Common myeloid progenitor, CD34-positive (primary cell): ENCODE measurements around the gene FUS.

ENCODE experiments used
- CTCF ChIA-PET: fragments of 350-600 bp; sonication (Branson Sonifier 250); formaldehyde crosslinking; loops from one replicate; lab custom pipeline; 2021; ENCODE audit warnings: antibody characterized with exemption; lab: Charles Lee
- POLR2A ChIA-PET: fragments of 350-600 bp; sonication (Branson Sonifier 250); formaldehyde crosslinking; loops from one replicate; lab custom pipeline; 2021; ENCODE audit warnings: antibody characterized with exemption; lab: Charles Lee
- DNase-seq, 3 donors: peaks; one replicate each; pipeline versions ENCODE4 v3.0.0 to v3.0.0-alpha.2; 2013
- H3K27ac ChIP-seq, 2 experiments: 1 replicate in 1 of 2; 2 replicates in 1 of 2; pipeline ENCODE4 v1.7.0; 2013; ENCODE audit warnings: inconsistent platforms in 2 of 2, low read length in 2 of 2, mild to moderate bottlenecking in 2 of 2, low read depth in 1 of 2, moderate library complexity in 1 of 2; ENCODE audit not compliant: severe bottlenecking in 2 of 2, insufficient read depth in 1 of 2, poor library complexity in 1 of 2
- H3K27me3 ChIP-seq, 5 experiments: replicated peaks in 2 of 5; 1 replicate in 3 of 5; 2 replicates in 2 of 5; pipeline versions ENCODE4 v1.6.1 to v1.7.0; 2013; ENCODE audit warnings: low read length in 4 of 5, mild to moderate bottlenecking in 2 of 5, moderate library complexity in 2 of 5, inconsistent platforms in 1 of 5; ENCODE audit not compliant: insufficient read depth in 5 of 5, control insufficient read depth in 4 of 5
- H3K36me3 ChIP-seq, 4 experiments: 1 replicate in 2 of 4; 2 replicates in 2 of 4; pipeline versions ENCODE4 v1.6.1 to v1.7.0; 2013; ENCODE audit warnings: low read length in 3 of 4, control low read depth in 1 of 4, mild to moderate bottlenecking in 1 of 4; ENCODE audit not compliant: control insufficient read depth in 4 of 4, insufficient read depth in 4 of 4
- H3K4me1 ChIP-seq, 4 experiments: 1 replicate in 3 of 4; 2 replicates in 1 of 4; pipeline versions ENCODE4 v1.6.1 to v1.7.1; 2013; ENCODE audit warnings: low read length in 3 of 4, mild to moderate bottlenecking in 3 of 4, control low read depth in 1 of 4, inconsistent platforms in 1 of 4, moderate library complexity in 1 of 4; ENCODE audit not compliant: control insufficient read depth in 4 of 4, insufficient read depth in 4 of 4; ENCODE audit errors: control extremely low read depth in 1 of 4
- H3K4me3 ChIP-seq, 7 experiments: 1 replicate in 4 of 7; 2 replicates in 3 of 7; pipeline versions ENCODE4 v1.5.1 to v1.7.0; 2013; ENCODE audit warnings: mild to moderate bottlenecking in 7 of 7, low read length in 6 of 7, moderate library complexity in 6 of 7, inconsistent platforms in 2 of 7, low read depth in 2 of 7, control low read depth in 1 of 7; ENCODE audit not compliant: insufficient read depth in 4 of 7, control insufficient read depth in 1 of 7; ENCODE audit errors: extremely low read depth in 1 of 7
- H3K9me3 ChIP-seq, 5 experiments: 1 replicate in 4 of 5; 2 replicates in 1 of 5; pipeline versions ENCODE4 v1.6.1 to v1.7.1; 2013; ENCODE audit warnings: low read length in 4 of 5, mild to moderate bottlenecking in 2 of 5, inconsistent platforms in 1 of 5, low read depth in 1 of 5, moderate library complexity in 1 of 5; ENCODE audit not compliant: control insufficient read depth in 4 of 5, insufficient read depth in 2 of 5; ENCODE audit errors: control extremely low read depth in 1 of 5
- WGBS: methylation state at CpG from one replicate; pipeline ENCODE4 v1.1.5; 2013; ENCODE audit not compliant: insufficient coverage; 5-methylcytosine and 5-hydroxymethylcytosine counted together

FUS gene

DNA sequence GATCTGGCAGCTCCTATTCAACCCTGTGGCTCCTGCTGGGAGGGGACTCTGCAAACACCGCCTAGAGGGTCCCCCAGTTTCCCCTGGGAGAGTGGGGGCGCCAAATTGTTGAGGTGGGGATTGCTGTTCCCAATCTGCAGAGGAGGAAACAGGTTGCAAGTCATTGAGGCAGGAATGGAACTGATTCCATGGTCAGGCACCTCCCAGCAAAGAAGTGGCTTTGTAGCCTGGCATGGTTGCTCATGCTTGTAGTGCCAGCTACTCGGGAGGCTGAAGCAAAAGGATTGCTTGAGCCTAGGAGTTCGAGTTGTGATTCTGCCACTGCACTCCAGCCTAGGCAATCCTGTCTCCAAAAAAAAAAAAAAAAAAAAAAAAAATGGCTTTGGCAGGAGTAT, 37.2 kb downstream of the FUS start:
- CTCF ChIA-PET = interaction anchor here (0.5 to 3.0 kb wide), 9 partner anchors 10 to 166 kb away, joined by 3 to 12 read pairs (median 3); partner anchors contain the start of gene PYCARD
- POLR2A ChIA-PET = no interaction called here
- H3K36me3 ChIP-seq = no peaks in the 10 kb centered on the region
- H3K4me1 ChIP-seq = peaks cover 2 to 40% (median 32%) of the 10 kb centered on the region in 4 experiments
- no peak for DNase-seq
- H3K27ac ChIP-seq = no peak overlapping the region
- no peaks in the 10 kb centered on the region for H3K9me3 ChIP-seq
- H3K4me3 ChIP-seq = peak overlapping the region in 4 of 7 experiments; percentile 24 to 70 (median 56)
- WGBS = 21% methylated on average over 4 of the region's 4 CpGs
- peaks cover 0 to 32% (median 24%) of the 10 kb centered on the region in 5 experiments for H3K27me3 ChIP-seq

DNA sequence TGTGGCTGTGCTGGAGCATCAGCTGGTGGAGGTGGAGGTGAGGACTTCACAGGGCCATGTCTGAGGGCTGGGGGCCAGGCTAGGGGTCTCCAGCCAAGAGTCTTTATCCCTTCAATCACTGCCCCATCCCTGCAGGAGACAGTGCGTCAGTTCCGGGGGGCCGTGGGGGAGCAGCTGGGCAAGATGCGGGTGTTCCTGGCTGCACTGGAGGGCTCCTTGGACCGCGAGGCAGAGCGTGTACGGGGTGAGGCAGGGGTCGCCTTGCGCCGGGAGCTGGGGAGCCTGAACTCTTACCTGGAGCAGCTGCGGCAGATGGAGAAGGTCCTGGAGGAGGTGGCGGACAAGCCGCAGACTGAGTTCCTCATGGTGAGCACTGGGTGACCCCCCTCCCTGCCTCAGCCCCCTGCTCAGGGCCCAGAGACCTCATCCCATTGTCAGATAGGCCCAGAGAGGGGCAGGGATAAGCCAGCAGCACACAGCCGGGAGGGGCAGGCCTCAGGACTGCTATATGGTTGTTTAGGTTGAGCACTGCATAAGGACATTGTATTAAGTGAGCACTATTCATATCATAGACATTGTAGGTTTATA, 39.3 kb downstream of the FUS start:
- ChIA-PET CTCF (interaction anchor here (3.0 kb wide), 1 partner anchor 8 kb away, joined by 12 read pairs; no protein-coding TSS in a partner anchor), POLR2A (interaction anchor here (0.6 kb wide), 1 partner anchor 67 kb away, joined by 5 read pairs; no protein-coding TSS in a partner anchor)
- H3K4me1 ChIP-seq = peaks cover 2 to 36% (median 30%) of the 10 kb centered on the region in 4 experiments
- no peak overlapping the region for H3K4me3 ChIP-seq
- DNase-seq = no peak
- WGBS = 97% methylated on average over 11 of the region's 15 CpGs
- H3K27ac ChIP-seq = no peak overlapping the region
- H3K9me3 ChIP-seq = no peaks in the 10 kb centered on the region
- H3K36me3 ChIP-seq = no peaks in the 10 kb centered on the region
- H3K27me3 ChIP-seq = peaks cover 0 to 32% (median 20%) of the 10 kb centered on the region in 5 experiments

DNA sequence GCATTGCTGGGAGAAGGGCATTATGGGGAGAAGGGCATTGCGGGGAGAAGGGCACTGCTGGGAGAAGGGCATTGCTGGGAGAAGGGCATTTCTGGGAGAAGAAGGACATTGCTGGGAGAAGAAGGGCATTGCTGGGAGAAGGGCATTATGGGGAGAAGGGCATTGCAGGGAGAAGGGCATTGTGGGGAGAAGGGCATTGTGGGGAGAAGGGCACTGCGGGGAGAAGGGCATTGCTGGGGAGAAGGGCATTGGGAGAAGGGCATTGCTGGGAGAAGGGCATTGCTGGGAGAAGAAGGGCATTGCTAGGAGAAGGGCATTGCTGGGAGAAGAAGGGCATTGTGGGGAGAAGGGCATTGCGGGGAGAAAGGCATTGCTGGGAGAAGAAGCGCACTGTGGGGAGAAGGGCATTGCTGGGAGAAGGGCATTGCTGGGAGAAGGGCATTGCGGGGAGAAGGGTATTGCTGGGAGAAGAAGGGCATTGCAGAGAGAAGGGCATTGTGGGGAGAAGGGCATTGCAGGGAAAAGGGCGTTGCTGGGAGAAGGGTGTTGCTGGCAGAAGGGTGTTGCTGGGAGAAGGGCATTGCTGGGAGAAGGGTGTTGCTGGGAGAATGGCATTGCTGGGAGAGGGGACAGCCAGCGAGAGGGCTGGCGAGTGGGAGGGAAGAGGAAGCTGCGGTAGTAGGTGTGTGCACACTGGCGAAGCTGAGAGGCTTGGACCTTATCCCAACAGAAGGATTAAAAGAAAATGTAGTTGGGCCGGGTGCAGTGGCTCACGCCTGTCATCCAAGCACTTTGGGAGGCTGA, 41.6 kb downstream of the FUS start:
- no peak for DNase-seq
- 74% methylated on average over 10 of the region's 12 CpGs for WGBS
- H3K36me3 ChIP-seq = no peaks in the 10 kb centered on the region
- ChIA-PET POLR2A (interaction anchor here (0.8 kb wide), 1 partner anchor 99 kb away, joined by 5 read pairs; no protein-coding TSS in a partner anchor), CTCF (no interaction called here)
- no peak overlapping the region for H3K27ac ChIP-seq
- peaks cover 0 to 17% (median 9%) of the 10 kb centered on the region in 5 experiments for H3K27me3 ChIP-seq
- peaks cover 0 to 13% (median 9%) of the 10 kb centered on the region in 4 experiments for H3K4me1 ChIP-seq
- H3K9me3 ChIP-seq = no peaks in the 10 kb centered on the region
- no peak overlapping the region for H3K4me3 ChIP-seq

DNA sequence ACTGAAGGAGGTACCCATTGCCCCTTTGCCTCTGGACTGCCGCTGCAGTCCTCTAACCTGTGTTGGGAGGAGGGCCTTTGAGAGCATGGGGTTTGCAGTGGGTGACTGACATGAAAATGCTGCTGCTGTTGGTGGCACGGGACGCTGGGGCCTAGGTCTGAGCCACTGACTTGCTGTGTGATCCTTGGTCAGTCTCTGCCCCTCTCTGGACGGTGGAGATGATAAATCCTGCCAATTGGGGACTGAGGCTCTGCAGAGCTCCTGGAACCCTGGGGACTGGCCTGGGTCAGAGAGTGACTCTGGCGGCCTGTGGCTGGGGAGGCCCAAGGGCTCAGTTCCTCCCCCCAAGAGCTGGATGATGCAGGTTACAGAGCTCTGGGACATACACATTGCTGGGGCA, 43.1 kb downstream of the FUS start:
- ChIA-PET CTCF (no interaction called here), POLR2A (no interaction called here)
- Histone ChIP-seq H3K4me1 (peaks cover 0 to 5% (median 2%) of the 10 kb centered on the region in 4 experiments), H3K27me3 (peaks cover 0 to 4% (median 0%) of the 10 kb centered on the region in 5 experiments), H3K4me3 (no peak overlapping the region), H3K27ac (no peak overlapping the region), H3K9me3 (no peaks in the 10 kb centered on the region), H3K36me3 (no peaks in the 10 kb centered on the region)
- WGBS = 100% methylated on average over 4 of the region's 5 CpGs
- DNase-seq = no peak

DNA sequence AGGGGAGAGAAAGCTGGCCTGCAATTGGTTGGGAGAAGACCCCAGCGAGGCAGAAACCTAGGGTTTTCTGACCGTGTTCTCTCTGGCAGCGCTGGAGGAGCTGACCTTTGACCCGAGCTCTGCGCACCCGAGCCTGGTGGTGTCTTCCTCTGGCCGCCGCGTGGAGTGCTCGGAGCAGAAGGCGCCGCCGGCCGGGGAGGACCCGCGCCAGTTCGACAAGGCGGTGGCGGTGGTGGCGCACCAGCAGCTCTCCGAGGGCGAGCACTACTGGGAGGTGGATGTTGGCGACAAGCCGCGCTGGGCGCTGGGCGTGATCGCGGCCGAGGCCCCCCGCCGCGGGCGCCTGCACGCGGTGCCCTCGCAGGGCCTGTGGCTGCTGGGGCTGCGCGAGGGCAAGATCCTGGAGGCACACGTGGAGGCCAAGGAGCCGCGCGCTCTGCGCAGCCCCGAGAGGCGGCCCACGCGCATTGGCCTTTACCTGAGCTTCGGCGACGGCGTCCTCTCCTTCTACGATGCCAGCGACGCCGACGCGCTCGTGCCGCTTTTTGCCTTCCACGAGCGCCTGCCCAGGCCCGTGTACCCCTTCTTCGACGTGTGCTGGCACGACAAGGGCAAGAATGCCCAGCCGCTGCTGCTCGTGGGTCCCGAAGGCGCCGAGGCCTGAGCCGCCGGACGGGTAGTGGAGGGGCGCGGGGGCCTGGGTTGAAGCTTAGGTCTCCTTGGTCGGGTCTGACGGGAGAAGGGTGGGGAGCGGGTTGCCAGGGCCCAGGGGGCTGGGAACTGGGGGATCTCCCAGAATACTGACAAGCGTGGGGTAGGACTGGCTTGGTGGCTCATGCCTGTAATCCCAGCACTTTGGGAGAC, 44.4 kb downstream of the FUS start:
- H3K36me3 ChIP-seq = no peaks in the 10 kb centered on the region
- ChIA-PET CTCF (interaction anchor here (1.2 kb wide), 1 partner anchor 31 kb away, joined by 3 read pairs; no protein-coding TSS in a partner anchor), POLR2A (no interaction called here)
- H3K27ac ChIP-seq = no peak overlapping the region
- no peak overlapping the region for H3K4me3 ChIP-seq
- H3K4me1 ChIP-seq = peaks cover 0 to 6% (median 3%) of the 10 kb centered on the region in 4 experiments
- 97% methylated on average over 73 of the region's 80 CpGs for WGBS
- no peaks in the 10 kb centered on the region for H3K27me3 ChIP-seq
- H3K9me3 ChIP-seq = no peaks in the 10 kb centered on the region
- DNase-seq = no peak

DNA sequence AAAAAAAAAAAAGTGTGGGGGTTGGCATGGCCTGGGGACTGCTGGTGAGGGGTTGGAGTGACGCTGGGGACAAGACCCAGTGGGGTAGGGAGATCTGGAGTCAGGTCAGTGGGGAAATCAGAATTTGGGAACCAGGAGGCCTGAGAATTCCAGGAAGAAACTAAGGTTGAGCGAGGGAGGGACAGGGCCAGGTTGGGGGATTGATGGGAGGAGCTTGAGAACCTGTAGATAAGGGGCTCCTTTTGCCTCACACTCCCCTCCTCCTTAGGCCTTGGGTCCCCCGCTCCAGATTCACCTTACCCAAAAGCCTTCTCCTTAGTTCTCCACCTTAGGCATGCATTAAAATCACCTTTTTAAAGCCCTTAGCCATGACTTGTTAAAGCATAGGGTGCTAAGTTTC, 45.3 kb downstream of the FUS start:
- Histone ChIP-seq H3K4me1 (peaks cover 0 to 11% (median 7%) of the 10 kb centered on the region in 4 experiments), H3K27ac (no peak overlapping the region), H3K36me3 (no peaks in the 10 kb centered on the region), H3K27me3 (no peaks in the 10 kb centered on the region), H3K9me3 (no peaks in the 10 kb centered on the region), H3K4me3 (no peak overlapping the region)
- WGBS = 90% methylated on average over 2 of the region's 3 CpGs
- POLR2A ChIA-PET = interaction anchor here (0.6 kb wide), 1 partner anchor 25 kb away, joined by 3 read pairs; no protein-coding TSS in a partner anchor
- CTCF ChIA-PET = no interaction called here
- no peak for DNase-seq
